C4-2B (cell line): ENCODE results near the gene PRSS56.

ENCODE experiments used
- ZFX ChIP-seq: fragments of 450-650 bp; IDR thresholded peaks from 2 replicates; pipeline ENCODE4 v1.6.1; 2017
- TF ChIP-seq, protein P1 (sequence below): fragments of 450-650 bp; conservative IDR thresholded peaks from 2 replicates; pipeline ENCODE4 v1.5.1; 2017; ENCODE audit warnings: mild to moderate bottlenecking

DNA sequence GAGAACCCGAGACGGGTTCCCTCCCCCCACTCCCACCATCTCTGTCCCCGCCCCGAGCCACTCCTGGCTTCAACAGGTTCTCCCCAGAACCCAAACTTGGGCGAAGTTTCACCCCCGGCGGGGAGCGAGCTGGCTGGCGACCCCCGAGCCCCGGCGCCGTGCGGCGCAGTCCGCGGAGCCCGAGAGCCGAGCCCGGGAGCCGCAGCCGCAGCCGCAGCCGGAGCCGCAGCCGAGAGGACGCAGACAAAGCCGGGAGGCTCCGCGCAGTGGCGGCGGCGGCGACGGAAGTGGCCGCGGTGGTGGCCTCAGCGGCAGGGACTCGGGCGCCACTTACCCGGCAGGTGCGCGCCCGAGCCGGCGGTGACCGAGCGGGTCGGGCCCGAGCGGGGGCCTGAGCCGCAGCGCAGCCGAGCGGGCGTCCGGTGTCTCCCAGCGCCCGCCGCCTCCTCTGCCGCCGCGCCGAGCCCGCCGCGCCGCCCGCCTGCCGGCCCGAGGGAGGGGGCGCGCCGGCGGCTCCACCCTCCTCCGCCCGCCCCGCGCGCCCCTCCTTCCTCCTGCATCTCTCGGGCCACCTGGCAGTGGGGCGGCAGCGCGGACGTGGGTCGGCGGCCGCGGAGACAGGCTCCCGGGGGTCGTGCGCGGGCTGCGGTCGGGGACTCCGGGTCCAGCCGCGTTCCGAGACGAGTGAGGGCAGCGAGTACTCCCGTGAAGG, 32.6 kb upstream of the PRSS56 start, which contains the start of gene ECEL1:
- TF ChIP-seq, protein P1, sequence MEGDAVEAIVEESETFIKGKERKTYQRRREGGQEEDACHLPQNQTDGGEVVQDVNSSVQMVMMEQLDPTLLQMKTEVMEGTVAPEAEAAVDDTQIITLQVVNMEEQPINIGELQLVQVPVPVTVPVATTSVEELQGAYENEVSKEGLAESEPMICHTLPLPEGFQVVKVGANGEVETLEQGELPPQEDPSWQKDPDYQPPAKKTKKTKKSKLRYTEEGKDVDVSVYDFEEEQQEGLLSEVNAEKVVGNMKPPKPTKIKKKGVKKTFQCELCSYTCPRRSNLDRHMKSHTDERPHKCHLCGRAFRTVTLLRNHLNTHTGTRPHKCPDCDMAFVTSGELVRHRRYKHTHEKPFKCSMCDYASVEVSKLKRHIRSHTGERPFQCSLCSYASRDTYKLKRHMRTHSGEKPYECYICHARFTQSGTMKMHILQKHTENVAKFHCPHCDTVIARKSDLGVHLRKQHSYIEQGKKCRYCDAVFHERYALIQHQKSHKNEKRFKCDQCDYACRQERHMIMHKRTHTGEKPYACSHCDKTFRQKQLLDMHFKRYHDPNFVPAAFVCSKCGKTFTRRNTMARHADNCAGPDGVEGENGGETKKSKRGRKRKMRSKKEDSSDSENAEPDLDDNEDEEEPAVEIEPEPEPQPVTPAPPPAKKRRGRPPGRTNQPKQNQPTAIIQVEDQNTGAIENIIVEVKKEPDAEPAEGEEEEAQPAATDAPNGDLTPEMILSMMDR: no peak
- TF ChIP-seq ZFX: no peak
